AG09319 (cell line): Measurements from ENCODE around the gene OR10S1.

ENCODE experiments used
- DNase-seq: peaks from one replicate; pipeline ENCODE4 v3.0.0-alpha.2; 2010; ENCODE audit warnings: low read depth; ENCODE audit errors: extremely low read depth
- CTCF ChIP-seq: IDR thresholded peaks from 2 replicates; pipeline ENCODE4 v1.5.1; 2011; ENCODE audit warnings: low read depth, mild to moderate bottlenecking, inconsistent platforms, low read length, moderate library complexity

The OR10S1 gene

GRCh38 chr11:123973816-123974215 is 3.8 kb downstream of the OR10S1 start:
- no peak for DNase-seq
- TF ChIP-seq CTCF: no peak

- DNase-seq: no peak
- no peak for TF ChIP-seq CTCF
Observed at GRCh38 chr11:123956752-123957151, 20.8 kb downstream of the OR10S1 start.

- TF ChIP-seq CTCF: no peak
- DNase-seq: no peak
Observed at GRCh38 chr11:123945132-123945531, 32.4 kb downstream of the OR10S1 start.

- no peak for DNase-seq
- TF ChIP-seq CTCF: no peak
Observed at GRCh38 chr11:123943738-123944137, 33.8 kb downstream of the OR10S1 start, which contains the start of gene OR6T1. Gene OR6T1 (minus strand): TSS chr11:123943838. CDS start chr11:123943838, 0 bp downstream.

- no peak for DNase-seq
- TF ChIP-seq CTCF: no peak
Observed at GRCh38 chr11:123942413-123942812, 35.2 kb downstream of the OR10S1 start.

- no peak for DNase-seq
- no peak for TF ChIP-seq CTCF
Observed at GRCh38 chr11:123939317-123939716, 38.3 kb downstream of the OR10S1 start, which contains the start of gene OR4D5. Gene OR4D5 (plus strand): TSS chr11:123939617. CDS start chr11:123939617, 0 bp downstream.
